HG03378 (cell line): ENCODE data around the gene RGL4.
A peak's percentile ranks its signal among the peaks of the same experiment; 100 is the strongest.

Experiments
- ATAC-seq: cut with Tn5 transposase; IDR thresholded peaks from one replicate; pipeline ENCODE4 v1.9.1; 2021; ENCODE audit warnings: mild to moderate bottlenecking, moderate library complexity; ENCODE audit not compliant: unreplicated experiment

Gene RGL4

DNA sequence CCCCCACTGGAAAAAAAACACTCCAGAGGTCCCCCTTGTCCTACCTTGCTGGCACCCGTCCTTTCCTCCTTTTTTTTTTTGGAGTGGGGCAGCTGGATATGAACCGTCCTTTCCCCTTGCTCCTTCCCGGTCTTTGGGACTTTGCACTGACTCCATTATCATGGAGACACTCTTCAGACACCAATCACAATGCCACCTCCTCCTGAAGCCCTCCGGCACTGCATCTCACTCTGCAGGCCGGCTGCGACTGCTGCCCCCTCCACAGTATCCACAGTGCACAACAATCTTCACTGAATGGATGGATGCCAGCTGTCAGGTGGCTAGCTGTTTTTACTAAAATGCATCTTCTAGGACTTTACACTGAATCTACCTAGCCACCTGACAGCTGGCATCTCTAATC lies 12.7 kb upstream of the RGL4 start:
- no peak for ATAC-seq

DNA sequence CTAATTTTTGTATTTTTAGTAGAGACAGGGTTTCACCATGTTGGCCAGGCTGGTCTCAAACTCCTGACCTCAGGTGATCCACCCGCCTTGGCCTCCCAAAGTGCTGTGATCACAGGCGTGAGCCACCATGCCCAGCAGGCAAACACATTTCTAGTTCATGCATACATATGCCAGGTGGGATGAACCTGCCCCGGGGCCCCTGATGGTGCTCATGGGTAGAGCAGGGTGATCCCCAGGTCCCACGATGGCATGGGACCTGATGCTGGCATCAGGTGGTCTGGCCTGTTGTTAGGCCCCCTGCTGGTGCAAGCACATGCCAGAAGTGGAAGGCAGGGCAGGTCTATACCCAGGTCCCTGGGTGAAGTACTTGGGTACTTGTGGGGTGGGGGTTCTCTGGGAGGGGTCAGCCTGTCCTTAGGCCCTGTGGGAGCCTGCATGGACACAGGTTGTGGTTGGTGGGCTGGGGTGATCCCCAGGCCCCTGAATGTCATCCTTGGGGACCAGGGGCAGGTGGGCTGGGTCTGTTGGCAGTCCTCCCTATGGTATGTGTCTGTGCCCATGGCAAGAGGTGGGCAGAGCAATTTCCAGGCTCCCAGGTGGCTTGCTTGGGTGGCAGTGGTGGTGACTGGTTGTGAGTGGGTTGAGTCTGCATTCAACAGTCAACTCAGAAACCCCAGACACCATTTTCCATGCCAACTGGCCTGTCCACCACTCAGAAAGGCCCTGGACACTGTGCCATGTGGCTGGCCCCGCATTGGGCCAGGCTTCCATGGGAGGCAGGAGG lies 9.6 kb upstream of the RGL4 start:
- ATAC-seq: no peak

DNA sequence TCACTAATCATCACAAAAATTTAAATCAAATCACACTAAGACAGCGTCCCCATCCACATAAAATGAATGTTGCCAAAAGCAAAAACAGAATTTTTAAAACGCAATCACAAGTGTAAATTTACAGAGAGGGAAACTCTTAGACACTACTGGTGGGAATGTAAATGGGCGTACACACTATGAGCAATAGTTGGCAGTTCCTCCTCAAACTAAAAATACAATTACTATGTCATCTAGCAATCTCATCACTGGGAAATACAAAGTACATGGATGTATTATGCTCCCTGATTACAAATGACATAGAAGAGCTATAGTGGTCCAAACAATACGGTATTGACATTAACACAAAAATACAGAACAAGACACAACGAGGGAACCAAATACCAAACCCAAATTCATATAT lies 8.7 kb upstream of the RGL4 start:
- ATAC-seq: no peak

DNA sequence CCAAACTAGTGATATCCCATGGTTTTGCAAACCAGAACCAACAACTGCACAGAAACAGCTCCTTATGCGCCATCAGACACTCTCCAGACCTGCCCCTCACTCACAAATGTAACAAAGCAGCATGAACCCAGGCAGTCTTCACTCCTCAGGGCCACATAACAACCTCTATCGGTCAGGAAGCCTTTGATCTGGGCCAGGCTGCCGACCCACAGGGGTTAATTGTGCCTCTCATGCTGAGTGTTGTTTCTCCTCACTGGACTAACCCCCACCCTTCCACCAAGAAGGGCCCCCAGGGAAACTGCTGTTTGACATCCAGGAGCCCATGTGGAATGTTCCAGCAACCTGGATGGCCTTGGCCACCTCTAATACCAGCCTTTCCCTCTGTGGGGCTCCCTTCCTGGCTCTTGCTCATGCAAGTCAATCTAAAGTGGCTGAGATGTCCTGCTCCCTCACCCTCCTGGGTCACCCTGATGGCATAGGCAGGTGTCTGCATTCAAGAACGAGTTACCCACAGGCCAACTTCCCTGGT lies 7.9 kb upstream of the RGL4 start:
- ATAC-seq: no peak

DNA sequence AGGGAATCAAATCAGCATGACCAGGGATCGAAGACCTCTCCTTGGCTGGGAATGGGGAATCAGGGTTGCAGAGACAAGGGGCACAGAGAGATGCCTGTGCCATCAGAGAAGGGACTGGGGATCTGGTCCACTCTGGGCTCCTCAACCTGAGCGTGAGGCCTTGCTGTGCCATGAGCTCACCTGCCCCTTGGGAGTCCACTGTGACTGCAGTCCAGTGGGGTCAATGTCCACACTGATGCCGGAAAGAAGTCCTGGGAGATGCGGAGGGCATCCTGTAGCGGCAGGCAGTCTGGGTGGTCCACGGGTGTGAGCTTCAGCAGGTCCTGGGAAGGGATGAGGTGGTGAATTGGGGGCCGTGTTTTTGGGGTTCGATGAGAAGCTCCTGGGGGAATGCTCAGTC lies 7.3 kb upstream of the RGL4 start:
- ATAC-seq: no peak

DNA sequence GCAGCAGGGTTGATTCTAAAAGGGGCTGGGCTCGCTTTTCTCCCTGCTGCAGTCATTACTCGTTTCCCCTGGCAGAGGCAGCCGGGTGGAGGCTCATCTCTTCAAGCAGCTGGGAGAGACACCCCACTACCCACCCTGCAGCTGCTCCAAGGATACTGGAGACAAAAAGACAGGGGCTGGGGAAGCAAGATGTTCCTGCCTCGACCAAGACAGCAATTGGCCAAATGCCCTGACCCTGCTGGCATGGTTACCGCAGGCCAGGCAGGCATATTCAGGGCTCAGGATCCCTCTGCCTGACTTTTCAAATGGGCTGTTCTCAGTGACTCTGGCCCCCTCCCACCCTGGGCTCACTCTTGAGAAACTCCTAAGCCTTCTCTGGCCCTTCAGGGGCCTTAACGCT lies 6.8 kb upstream of the RGL4 start:
- ATAC-seq: no peak

DNA sequence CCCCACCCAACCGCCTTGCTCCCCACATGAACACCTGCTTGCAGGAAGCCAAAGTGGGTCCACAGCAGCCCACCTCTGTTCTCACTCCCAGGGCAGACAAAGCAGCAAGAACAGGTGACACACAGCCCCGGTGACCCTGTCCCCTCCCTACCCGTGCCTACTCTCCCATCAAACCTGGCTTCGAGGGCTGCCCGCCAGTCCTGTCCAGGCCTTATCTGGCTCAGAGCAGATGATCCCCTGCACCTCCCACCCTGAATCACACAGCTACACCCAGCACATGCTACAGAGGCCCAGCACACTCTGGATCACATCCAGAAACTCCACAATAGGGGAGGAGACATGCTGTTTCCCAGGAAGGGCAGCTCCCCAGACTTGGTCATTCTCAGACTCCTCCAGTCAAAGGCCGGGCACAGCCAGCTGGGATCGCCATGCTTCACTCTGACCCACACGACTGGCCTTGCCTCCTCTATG lies 6.2 kb upstream of the RGL4 start:
- no peak for ATAC-seq

DNA sequence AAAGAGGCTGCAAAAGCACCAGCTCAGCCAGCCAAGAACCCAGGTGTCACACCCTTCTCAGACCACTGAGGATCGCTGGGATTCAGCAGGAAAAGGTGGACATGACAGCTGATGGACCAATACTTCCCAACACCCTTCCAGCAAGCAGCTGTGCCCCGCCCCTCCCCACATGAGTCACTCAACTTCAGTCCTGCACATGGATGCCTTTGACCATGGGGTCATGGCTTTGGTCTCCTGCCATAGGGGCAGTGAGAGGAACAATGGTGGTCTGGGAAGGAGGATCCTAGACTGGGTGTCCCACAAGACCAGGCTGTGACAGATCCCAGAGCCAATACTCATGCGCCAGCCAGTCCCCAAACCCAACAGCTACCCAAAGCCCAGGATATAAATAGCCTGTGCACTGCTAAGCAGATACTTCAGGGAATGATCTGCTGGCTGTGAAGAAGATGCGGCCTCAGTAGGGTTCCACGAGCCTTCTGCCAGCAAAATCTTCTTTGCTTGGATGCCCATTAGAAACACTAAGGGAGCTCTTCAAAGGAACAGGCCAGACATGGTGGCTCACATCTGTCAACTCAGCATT lies 5.5 kb upstream of the RGL4 start:
- no peak for ATAC-seq

DNA sequence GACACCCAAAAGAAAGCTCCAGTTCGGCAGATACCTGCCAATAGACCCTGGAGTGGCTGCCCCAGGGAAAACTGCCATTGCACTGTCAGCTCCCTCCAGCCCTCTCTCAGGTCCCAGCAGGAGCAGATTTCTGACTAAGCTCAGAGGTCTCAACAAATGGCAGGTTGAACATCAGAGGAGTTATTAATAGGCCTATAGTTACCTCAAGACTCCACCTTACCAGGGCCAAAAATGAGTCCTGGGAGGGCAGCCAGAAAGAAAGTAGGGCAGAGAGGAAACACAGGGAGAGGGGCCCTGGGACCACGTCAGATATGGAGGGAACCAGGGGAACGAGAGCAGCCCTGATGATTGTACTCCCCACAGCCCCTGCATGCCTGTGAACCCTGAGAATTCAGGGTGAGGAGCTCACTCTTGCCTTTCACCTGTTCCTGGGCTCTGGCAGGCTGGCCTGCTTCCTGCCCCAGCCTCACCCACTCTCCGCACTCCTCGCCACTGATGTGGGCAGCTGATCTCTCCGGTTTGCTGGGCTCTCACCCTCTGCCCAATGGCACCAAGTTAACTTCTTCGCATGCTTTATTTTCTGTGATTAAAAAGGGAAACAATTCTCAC lies 4.3 kb upstream of the RGL4 start:
- ATAC-seq: no peak

DNA sequence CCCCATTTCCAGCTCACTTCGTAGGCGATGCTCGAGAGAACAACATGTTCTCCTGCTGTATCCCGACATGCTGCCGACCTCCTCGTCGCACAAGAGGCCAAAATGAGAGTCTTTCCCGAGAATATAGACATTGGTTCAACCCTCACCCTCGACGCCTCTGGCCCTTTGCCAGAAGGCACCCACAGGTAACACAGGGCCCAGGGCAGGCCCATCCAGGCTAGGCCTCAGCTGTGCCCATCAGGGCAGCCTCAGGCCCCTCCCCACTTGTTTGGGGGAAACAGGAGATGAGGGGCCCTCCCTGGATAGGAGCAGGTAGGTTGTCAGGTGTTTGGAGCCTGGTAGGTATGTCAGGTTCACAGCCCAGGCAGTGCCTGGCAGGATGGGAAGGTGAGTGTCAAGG lies 2.7 kb upstream of the RGL4 start:
- ATAC-seq: no peak

DNA sequence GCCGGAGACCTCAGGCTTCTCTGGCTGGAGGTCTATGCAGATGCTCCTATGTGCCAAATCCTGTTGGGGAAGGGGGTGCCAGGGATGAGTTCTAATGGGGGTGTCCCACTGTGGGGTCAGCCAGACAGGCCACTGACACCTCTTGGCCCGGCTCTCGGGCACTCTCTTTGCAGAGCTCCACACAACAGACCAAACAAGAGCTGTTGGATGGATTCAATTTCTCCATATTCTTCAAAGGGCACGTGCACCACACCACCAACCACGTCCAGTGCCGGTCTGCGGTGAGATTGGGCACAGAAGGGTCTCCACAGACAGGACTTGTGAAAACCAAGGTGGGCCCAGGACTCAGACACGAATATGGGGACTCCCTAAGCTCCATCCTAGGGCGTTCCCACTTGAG lies 2.2 kb upstream of the RGL4 start:
- no peak for ATAC-seq

DNA sequence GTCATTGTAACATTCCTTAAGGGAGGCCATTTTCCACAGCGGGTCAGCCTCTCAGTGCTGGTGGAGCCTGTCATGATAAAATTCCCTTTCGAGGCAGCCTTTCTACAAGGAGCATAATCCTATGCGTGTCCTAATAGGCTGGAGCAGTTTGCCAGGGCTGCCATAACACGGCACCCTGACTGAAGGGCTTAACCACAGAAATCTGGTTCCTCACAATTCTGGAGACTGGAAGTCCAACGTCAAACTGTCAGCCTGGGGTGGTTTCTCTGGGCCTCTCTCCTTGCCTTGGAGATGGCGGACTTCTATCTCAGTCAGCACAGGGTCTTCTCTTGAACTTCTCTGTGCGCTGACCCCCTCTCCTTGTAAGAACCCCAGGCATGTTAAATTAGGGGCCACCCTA lies 1.4 kb upstream of the RGL4 start:
- ATAC-seq: no peak

DNA sequence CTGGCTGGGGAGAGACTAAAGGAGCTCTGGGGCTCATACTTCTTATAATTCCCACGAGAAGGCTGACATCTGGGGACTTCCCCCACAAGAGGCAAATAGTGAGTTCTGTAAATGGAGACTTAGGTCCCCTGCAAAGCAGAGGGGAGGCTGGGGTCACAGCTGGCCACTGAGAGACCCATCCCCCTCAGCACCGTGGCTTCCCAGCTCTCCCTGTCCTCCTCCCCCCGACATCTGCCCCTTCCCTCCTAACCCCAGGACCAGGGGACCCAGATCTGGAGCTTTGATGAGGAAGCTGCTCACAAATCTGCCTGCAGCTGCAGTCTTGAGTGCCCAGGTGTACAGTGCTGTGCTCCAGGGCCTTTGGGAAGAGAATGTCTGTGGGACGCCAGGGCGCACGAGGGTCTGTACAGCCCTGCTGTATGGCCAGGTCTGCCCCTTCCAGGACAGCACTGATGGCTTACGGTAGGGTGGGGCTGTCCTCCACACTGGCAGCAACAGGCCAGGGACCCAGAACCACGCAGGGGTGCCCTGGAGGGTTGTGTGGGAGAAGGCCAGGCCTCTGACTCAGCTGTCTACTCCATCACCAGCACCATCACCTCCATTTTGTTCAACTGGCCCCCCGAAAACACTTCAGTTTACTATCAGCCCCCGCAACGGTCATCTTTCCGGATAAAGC lies 1.1 kb downstream of the RGL4 start:
- ATAC-seq: no peak

DNA sequence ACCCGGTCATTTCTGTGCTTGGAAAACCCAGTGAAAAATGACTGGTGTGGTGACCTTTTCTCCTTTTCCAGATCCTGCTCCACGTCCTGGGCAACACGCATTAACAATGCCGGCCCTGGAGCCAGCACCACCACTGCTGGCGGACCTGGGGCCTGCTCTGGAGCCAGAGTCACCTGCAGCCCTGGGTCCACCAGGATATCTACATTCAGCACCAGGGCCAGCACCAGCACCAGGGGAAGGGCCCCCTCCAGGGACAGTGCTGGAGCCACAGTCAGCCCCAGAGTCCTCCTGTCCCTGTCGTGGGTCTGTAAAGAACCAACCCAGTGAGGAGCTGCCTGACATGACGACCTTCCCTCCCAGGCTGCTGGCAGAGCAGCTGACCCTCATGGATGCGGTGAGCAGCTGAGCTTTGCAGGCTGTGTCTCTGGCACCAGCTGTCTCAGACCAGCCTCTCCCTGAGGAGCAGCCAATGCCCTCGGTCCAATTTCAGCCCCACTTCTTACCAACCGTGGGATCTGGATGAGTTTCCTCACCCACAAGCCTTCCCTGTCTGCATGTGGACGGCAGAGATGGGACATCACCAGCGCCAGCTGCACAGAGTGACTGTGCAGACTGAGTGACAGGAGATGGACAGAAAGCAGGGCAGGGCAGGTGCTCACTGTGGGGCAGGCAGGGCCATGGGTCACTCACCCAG lies 1.9 kb downstream of the RGL4 start:
- ATAC-seq: no peak

DNA sequence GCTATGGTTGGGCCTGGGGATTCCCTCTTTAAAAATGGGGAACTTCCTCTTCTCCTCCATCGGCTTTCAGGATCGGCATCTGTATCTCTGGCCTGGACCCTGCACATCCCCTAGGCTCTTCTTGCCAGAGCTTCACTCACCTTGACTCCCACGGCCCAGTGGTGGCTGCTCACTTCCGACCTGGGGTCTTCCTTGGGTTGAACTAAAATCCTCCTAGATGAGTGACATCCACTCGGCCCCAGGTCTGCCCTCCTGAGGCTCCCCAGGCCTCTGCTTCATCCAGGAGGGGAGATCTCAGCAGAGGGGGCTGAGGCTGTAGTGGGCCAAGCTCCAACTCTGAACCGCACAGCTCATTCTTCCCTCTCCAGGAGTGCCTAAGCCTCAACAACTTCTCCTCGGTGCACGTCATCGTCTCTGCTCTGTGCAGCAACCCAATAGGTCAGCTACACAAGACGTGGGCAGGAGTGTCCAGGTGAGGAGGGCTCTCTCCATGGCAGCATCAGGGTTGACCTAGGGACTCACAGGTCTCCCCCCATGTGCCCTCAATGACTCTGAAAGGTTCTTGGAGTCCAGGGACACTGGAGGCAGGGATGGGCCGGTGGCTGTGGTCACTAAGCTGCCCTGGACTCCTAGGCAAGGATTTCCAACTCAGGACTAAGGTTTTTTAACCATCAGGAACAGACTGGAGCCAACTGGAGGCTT lies 3.3 kb downstream of the RGL4 start:
- no peak for ATAC-seq

DNA sequence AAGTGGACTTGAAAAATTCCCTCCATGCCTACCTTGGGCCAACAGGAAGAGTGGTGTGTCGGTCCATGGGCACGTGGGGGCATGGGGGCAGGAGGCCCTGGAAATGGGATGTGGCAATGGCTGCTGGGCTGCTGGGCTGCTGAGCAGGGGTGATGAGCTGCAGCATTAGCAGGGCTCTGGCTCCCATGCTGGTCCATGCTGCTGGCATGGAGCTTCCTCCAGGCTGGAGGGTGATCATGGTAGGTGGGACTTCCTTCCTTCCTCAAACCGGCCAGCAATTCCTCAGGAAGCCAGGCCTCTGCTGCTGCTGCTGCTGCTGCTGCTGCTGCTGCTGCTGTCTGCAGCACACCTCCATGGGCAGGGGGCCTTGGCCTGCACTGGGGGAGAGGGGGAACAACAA lies 4.3 kb downstream of the RGL4 start:
- ATAC-seq: no peak

DNA sequence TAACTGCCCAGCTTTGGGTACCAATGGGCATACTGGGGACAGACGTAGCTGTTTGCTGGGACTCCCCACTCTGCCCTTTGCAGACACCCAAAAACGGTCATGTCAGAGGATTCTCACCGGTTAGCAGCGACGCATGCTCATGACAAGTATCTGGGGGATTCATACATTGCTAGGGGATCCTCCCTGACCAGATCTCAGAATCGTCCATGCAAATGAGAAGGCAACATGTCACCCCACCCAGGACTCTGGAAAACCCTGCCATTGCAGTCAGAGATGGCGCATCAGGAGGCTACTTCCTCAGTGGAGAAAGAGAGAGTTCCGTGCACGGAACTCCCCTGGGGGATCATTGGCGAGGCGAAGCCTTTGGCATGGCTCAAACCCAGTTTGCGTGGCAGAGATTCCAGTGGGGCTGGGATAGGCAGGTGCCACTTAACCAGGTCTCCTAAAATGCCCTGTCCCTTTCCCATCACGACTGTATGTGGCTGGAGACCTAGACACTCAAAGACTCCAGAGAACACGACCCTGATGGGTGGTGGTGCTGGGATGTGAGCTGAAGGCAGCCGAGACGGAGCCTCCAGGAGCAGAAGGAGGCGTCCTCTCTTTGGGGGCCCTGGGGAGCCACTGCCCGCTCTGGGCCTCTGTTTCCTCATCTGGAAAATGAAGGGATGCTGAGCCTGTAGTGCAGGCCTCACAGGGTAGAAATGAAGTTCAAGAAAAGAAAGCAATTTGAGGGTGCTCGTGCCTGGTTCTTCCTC lies 4.9 kb downstream of the RGL4 start:
- ATAC-seq: no peak

DNA sequence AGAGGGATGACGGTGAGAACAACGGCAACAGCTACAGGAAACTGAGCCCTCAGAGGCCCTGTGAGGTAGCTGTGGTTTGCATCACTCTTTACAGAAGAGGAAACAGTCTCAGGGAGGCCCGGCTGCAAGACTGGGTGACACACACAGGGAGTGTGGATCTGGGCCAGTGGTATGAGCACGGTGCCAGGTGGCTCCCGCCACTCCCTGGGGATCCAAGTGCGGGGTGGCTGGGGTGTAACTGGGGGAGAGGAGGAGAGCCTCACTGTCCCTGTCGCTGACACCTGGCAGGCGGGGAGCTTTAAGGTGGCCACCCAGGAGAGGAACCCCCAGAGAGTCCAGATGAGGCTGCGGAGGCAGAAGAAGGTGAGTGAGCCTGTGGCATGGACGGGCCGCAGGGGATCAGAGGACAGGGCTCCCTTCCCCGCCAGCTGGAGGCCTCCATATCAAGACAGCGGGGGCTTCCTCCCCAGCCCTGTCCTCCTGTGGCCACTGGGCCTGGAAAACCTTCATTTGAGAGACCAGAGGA lies 5.6 kb downstream of the RGL4 start:
- peak; percentile 75 for ATAC-seq
